Eye (tissue), 1 donor: ENCODE measurements around the gene INSM1.

Source experiments
- DNase-seq: peaks from one replicate; pipeline ENCODE4 v3.0.0-alpha.2; 2015

INSM1 gene

DNA sequence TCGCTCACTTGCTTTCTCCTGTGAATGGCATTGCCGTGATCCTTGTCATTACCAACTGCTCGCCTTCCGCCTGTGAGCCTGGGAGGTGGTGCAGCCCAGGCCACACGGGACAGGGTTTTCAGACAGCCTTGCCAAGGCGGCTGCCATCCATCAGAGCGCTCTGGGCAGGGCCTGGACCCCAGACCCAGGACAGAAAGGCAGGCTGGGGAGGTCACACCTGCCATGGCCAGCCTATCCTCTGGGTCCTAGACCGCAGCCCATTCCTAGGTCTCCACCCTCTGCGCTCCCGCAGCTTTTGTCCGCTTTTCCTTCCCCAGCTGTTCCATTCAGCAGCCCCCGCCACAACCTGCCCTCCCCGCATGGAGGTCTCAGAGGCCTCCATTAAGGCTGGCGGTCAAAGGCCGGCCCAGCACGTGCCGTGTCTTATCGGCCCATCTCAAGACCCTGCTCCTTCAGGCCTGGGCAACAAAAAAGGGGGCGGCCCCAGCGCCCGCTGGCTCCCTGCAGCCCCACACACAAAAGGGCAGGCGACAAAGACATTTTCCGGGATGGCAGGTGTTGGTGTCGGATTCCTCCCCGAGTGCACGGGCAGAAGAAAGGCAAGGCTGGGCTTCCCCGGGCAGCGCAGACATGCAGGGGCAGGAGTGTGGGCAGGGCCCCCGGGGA lies 28.1 kb downstream of the INSM1 start:
- DNase-seq, result peak; percentile 64

DNA sequence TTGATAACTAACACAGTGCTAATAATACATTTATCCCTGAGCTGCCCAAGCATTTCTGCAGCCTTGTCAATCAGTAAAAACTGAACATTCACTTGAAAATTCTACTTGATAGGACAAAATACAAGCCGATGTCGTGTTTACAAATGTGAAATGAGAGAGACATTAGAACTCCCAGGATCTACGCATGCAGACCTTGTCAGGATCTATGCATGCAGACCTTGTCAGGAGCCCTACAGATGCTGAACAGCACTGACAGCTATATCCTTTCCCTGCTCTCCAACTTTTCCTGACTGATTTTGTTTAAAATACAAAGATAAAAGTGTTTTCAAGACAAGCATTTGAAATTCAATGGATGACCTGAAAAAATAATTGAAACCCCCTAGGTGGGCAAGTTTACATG lies 28.9 kb downstream of the INSM1 start:
- DNase-seq, result peak; percentile 44

DNA sequence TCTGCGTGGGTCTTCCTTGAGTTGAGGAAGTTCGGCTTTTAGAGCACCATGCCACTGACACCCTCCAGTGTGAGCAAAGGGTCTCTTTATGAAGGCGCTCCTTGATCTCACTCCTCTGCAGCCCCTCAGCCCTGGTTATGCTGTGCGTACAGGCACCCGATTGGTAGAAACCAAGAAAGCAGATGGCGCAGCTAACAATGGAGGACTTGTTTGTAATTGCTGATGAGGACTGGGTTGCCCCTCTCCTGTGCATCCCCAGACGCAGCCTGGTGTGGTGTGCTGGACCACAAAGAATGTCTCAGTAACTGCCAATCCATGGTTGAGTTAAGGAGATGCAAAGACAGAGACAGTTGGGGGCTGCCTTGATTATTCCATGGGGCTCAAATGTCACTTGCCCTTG lies 30.2 kb downstream of the INSM1 start:
- no peak for DNase-seq

DNA sequence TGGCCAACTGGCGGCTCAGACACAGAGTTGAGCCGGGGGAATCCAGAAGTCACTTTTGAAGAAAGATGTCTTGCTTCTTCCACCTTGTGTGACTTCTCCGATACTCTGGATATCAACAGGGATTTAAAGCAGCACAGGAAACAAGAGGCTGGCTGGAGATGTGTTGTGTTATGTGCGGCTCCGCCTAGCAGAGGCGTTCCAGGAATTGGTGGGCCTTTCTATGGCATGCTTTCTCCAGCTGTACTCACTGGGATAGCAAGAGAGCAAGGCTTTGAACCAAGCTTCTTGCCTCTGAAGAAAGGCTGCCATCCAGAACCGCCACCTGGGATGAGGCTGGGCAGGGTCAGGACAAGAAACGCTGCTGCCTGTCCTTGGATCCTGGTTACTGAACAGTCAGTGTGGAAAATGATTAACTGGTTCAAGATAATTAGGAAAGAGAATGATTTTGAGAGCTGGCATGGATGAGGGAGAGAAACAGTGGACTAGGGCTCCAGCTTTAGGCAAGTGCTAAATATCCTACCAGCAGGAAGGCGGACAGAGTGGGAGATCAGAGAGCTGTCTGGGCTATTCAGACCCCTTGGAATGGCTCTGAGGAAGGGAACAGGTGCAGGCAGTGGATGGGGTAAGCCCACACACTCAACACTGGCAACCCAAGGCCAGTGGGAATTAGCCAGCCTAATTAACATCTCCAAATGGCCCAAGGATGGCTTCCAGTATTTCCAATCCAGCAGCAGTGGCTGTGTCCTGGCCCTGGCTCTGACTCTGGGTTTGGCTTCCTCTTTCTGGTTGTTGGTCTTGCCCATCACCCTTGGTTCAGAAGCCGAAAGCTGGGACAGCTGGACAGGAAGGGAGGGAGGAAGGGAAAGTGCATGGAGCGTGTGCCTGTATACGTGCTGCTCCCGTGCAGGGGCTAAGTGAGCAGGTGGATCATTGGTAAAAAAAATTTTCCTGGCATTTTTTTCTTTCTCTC lies 31.9 kb downstream of the INSM1 start:
- no peak for DNase-seq

DNA sequence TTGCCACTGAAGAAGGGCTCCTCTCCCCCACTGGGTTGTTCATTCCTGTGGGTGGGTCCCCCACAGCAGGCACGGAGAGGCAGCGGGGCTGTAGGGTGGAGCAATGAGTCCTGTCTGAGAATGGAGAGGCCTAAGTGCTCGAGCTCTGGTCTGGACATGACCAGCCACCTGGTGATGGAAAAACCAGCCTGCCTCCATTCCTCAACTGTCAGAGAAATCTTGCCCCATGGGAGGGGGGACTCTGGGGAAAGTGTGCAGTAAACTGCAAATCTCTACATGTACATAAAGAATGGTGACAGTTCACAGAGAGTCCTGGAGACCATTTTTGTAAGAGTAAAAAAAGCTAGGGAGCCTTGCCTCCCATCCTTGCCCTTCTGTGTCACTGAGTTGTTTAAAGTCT lies 34.1 kb downstream of the INSM1 start:
- DNase-seq, result no peak

DNA sequence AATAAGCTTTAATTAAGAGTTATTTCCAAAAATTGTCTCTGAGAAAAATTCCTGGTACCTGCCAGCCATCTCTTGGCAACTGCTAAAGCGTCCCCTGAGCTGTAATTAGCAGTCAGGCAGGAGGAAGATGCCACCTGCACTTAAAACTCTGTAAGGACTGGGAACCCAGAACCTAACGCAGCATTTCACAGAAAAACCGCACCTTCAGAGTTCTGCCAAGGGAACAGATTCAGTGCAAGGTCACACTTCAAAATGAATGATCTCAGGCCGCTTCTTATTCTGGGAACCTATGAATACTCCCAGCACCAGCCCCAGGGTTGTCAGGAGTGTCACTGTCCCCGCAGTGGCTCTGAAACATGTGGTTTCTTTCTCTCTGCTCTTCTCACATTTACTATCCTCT lies 36.7 kb downstream of the INSM1 start:
- no peak for DNase-seq

DNA sequence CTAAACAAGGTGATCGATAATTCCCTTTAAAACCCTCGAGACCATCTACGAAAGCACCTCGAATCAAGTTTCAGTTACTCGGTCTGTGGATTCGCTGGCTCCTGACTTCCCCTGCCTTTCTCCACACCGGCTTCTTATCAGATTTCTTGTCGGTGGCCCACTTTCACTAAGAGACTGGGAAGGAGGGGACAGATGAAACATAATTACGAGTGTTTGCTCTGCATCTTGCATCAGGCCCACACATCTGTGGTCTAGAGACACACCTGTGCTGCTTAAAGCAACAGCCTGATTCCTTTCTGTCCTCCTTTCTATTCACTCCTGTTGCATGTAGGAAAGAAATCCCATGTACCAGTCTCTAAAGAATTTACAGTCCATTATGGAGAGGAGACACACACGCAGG lies 37.7 kb downstream of the INSM1 start:
- no peak for DNase-seq

DNA sequence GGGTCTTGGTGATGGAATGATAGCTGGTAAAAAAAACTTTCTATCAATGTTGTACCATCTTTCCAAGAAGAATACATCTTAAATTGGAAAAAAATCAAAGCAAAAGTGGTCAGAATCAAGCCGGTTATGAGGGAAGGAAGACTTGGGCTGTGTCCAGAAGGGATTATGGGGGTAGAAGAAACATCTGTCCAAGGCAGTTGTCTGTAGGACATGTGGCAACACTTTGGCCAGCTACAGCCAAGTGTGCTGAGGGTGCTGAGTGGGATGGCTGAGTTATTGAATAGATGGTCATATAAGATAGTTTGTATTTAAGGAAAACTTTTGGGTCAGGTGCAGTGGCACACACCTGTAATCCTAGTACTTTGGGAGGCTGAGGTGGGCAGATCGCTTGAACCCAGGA lies 38.4 kb downstream of the INSM1 start:
- DNase-seq, result no peak

DNA sequence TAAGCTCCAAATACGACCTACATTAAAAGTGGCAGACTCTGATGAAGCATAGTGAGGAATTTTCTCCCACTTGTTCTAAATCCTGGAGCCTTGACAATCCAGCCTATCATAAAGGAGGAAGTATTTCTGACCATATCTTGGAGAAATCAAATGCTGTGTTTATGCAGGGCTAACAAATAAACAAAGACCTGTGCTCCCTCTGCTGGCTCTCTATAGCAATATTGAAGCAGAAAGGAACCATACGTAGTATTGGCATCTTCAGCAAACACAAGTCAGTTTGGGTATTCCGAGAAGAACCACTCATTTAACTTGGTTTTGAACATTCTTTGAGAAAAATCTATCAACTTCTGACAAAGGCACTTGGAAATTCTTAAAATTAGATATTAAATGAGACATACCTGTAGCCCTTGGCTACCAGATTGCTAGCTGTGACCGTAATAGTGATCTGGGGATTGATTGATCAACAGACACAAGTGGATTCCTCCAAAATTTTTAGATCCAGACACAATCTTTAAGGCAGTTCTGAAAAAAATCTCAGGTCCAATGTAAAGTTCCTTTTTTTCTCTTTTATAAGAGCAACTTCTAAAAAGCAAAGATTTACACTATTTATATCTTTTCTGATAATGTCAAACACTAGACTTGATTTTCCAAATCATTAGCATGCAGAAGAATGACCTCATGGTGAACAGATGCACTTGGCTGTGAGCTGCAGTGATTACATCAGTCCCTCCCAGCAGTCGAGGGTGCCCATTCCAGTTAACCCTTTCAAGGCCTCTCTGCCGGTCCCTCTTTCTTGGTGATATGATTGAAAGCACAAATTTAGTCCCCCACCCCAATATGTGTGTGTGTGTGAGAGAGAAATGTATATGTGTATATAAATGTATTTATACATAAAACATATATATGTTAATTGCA lies 40.2 kb downstream of the INSM1 start:
- peak; percentile 72 for DNase-seq

DNA sequence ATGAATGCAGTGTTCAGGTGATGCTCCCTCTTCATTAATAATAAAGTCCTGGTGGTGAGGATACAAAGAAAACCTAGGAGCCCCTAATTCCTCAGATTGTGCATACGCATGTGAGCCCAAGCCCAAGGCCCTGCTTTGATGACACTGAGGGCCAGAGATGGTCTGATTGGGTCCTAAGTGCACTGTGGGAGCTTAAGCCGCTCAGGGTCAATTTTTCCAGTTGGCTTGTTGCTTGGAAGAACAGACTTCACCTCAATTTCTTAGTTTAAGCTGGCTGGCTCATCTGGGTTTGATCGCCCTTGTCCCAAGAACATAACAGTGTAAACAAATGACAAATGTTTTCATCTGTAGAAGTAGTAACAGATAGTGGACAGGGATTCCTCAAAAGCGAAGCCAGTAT lies 41.4 kb downstream of the INSM1 start:
- DNase-seq, result peak; percentile 79

DNA sequence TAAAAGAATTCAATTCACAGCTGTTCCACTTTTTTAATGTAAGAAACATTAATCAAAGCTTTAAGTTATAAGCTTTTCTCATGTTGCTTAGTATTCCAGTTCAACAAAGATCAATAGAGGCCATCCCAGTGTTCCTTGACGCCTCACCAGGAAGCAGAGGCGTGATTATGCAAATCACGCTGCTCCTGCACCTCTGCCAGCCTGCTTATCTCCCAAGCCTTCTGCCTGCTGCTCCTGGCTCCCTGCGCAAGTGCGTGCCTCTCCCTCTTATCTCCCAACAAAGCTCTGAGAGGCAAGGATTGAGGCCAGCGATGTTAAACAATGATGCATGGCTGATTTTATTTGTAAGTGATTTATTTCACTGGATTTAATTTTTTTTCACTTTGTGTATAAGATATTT lies 42.8 kb downstream of the INSM1 start:
- peak; percentile 78 for DNase-seq

DNA sequence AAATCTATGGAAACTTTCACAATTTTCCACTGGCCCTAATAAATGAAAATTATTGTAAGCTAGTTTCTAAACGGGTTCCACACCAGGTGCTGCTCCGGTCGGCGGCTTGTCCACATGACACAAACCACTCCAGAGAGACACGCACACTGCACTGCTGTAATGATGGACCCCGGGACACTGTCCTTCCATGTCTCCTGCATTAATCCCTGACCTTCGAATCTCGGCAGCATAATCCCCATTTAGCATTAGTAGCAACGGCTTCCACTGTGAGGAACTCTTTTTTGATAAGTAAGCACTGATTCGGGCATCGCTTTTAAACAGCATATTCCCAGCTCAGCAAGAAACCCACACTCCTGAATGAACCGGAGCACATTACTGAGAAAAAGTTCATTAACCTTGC lies 43.5 kb downstream of the INSM1 start:
- peak; percentile 68 for DNase-seq

DNA sequence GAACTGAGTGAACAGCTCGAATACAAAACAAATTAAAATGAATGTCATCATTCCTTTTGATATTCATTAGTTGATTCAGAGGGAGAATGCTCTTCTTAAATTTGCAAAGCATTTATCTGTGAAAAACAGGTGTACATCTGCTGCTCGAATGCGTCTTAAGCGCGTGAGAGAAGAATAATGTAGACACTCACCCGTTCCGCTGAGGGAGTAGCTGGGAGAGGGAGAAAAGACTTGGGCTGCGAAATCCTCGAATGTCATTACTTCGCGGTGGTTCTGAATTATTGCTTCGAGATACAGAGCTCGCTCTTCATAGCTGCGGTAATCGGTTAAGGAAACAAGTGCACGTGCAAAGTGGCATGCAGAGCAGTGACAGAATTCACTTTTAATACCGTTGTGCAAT lies 43.9 kb downstream of the INSM1 start:
- peak; percentile 56 for DNase-seq

DNA sequence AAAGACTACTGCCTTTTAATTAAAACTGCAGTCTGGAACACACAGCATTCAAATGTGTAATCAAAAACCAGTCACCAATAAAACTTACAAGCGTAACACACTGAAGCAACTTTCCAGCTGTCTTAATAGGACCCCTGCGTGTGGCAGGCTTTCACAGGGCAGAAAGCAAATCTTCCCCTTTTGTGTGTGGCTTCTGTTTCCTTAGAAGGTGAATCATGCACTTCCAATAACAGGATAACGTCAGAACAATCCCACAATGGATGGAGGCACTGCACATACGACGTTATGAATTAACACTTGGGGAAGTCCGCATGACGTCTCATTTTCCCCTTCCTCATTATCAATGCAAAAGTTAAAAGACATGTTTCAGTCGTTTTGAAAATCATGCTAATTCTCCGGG lies 44.8 kb downstream of the INSM1 start:
- peak; percentile 36 for DNase-seq

DNA sequence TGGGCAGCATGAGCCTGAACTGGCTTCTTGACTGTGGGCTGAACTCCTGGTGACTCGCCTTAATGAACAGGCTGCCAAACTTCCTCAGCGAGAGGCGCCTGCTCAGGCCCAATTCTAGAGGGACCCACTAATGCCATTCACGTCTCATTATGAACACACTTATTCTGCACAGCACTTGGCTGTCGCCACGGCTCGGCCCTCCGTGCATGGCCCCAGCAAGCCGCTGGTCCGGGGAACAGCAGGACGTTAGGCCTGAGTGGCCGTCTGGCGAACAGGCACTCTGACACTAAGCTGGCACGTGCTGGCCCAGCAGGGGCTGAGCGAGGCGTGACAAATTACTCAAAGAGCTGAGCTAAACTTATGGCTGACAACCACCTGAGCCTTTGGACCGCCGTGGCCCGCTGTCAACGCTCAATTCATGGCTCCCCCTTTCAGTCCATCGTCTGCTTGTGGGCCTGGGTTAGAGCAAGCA lies 45.9 kb downstream of the INSM1 start:
- DNase-seq, result peak; percentile 79

DNA sequence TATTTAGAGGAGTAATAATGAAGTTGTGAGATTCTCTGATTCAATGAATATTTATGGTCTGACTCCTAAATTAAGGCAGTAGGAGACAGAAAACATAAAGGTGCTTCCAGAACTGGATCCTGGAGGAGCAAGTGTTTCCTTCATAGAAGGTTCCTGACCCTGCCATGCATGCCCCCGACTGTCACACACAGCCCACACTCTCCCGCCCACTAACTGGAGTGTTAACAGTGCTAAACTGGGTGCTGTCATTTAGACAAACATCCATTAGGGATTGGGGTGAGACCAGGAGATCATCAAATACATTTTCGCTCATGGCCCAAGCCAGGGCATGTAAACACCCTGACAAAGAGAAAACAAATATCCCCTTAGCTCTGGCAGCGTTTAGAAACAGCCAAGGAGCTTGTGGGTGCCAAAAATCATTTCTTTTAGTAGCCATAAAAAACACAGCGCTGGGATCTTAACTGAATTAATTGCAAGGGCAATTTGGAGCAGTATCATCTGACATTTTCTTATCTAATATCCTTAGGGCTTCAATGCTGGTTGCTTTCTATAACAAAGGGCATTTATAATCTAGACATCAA lies 46.8 kb downstream of the INSM1 start:
- no peak for DNase-seq

DNA sequence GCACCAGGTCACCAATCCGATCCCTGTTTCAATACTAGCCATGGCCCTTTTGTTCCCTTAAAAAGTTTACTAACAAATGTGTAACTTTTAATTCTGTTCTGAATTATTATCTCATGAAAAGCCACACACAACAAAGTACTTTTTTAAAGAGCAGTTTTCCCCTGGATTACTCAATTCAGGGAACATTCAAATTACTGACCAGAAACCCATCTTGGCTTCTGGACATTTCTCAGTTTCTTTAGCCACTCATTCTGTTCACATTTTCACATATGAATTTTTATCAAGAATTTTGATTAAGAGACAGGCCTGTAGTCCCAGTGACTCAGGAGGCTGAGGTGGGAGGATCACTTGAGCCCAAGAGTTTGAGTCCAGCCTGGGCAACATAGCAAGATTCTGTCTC lies 47.4 kb downstream of the INSM1 start:
- no peak for DNase-seq

DNA sequence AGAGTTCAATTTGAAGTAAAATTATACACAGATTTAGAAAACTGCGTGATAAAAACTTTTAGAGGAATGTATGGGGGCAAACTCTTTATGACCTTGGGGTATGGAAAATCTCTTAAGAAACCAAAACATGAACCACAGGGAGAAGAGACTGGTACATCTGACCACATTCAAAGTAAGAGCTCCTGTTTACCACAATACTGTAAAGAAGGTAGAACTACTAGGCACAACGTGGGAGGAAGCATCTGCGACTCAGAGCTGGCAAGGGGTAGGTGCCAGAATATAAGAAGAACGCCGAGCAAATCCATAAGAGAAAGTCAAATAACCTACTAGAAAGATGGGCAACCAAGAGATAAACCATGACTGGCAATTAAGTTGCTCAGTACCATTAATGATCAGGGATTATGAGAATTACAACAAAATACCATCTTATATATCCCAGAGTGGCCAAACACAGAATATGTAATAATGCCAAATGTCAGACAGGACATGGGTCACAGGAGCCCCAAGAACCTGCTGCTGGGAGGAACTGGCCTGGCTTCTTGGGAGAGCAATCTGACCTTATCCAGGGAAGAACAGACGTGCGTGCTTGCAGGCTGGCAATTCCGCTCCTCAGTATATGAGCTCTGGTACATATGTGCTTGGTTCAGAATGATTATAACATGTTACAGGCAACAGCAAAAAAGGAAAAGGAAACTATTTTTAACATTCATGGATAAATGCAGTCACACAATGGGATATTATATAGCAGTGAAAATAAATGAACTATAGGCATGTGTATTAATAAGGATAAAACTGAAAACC lies 50.2 kb downstream of the INSM1 start:
- no peak for DNase-seq
